ENCODE results near the gene BDKRB2. TPM values are rescaled to one million over a fixed set of nuclear protein-coding genes. Genes with fewer than 3 reads are reported as not detected.

The BDKRB2 gene
- total and polyA plus RNA-seq, 8 donors: 3.5 to 14.2 (median 6.1) TPM; not detected in 1

DNA sequence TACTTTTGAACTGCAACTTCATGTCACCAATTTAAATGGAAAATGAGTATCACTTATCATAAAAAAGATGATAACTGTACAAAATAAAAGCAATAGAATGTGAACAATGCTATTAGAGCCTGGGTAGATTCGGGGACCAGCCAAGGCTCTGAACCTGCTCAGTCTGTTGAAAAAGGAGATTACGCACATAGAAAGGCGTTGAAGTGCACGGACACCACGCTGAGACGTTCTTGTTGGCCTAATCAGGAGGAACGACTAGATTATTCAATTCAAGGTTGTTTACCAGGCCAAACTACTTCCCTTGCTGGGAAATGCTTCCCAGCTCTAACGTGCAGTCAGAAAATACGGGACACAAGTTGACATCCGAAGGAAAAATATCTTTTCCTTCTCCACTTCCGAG, 27.9 kb downstream of the BDKRB2 start:
- no peaks in the 10 kb centered on the region for H3K27me3 ChIP-seq
- H3K4me3 ChIP-seq: no peak overlapping the region
- no peak overlapping the region for H3K27ac ChIP-seq
- TF ChIP-seq, protein P1, sequence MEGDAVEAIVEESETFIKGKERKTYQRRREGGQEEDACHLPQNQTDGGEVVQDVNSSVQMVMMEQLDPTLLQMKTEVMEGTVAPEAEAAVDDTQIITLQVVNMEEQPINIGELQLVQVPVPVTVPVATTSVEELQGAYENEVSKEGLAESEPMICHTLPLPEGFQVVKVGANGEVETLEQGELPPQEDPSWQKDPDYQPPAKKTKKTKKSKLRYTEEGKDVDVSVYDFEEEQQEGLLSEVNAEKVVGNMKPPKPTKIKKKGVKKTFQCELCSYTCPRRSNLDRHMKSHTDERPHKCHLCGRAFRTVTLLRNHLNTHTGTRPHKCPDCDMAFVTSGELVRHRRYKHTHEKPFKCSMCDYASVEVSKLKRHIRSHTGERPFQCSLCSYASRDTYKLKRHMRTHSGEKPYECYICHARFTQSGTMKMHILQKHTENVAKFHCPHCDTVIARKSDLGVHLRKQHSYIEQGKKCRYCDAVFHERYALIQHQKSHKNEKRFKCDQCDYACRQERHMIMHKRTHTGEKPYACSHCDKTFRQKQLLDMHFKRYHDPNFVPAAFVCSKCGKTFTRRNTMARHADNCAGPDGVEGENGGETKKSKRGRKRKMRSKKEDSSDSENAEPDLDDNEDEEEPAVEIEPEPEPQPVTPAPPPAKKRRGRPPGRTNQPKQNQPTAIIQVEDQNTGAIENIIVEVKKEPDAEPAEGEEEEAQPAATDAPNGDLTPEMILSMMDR (IDR thresholded peaks at IDR 0.05): no peak
- TF ChIP-seq POLR2AphosphoS5 (IDR thresholded peaks at IDR 0.05) (no peak), EP300 (IDR thresholded peaks at IDR 0.05) (no peak), POLR2A (IDR thresholded peaks at IDR 0.05) (no peak)
- peaks cover 2 to 11% (median 7%) of the 10 kb centered on the region in 4 donors for H3K9me3 ChIP-seq
- no peak for DNase-seq
- H3K4me1 ChIP-seq: peaks cover 0 to 14% (median 0%) of the 10 kb centered on the region in 4 donors
- H3K36me3 ChIP-seq: peaks cover 0 to 6% (median 1%) of the 10 kb centered on the region in 4 donors
- intact Hi-C loops (cut with DNase I; ENCODE audit: low total_unique reads): no loop called here
- WGBS, 5 donors: 67 to 80% (median 75%) methylated on average over 11 of the region's 11 CpGs

DNA sequence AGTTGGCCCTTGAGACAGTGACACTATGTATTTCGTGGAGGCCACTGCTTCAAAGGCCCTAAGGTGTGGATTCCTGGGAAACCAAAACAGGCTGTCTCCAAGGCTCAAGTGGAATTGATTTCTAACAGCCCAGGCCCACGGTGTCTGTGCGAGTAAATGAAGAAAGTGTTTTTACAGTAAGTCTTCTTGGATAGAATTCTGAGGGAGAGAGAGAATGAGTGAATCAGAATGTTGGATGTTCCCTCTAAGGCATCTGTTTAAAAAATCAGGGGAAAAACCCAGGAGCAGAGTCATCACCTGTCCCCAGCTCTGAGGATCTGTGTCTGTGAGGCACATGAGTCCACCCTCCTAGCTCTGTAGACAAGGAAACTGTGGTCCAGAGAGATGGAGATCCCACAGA, 29.0 kb downstream of the BDKRB2 start:
- peaks cover under 1 to 2% (median under 1%) of the 10 kb centered on the region in 4 donors for H3K9me3 ChIP-seq
- H3K27ac ChIP-seq: peak overlapping the region in 2 of 5 donors; percentile 56 to 59
- TF ChIP-seq POLR2A (IDR thresholded peaks at IDR 0.05): no peak
- TF ChIP-seq, protein P1 (IDR thresholded peaks at IDR 0.05): no peak
- TF ChIP-seq EP300 (IDR thresholded peaks at IDR 0.05): no peak
- no peak for TF ChIP-seq POLR2AphosphoS5 (IDR thresholded peaks at IDR 0.05)
- peaks cover 0 to 17% (median 9%) of the 10 kb centered on the region in 4 donors for H3K36me3 ChIP-seq
- WGBS, 5 donors: 63 to 73% (median 71%) methylated on average over 3 of the region's 3 CpGs
- DNase-seq: no peak
- no peak overlapping the region for H3K4me3 ChIP-seq
- peaks cover 0 to 3% (median 0%) of the 10 kb centered on the region in 3 donors for H3K27me3 ChIP-seq
- intact Hi-C loops (cut with DNase I; ENCODE audit: low total_unique reads): no loop called here
- peaks cover 0 to 14% (median 0%) of the 10 kb centered on the region in 4 donors for H3K4me1 ChIP-seq

DNA sequence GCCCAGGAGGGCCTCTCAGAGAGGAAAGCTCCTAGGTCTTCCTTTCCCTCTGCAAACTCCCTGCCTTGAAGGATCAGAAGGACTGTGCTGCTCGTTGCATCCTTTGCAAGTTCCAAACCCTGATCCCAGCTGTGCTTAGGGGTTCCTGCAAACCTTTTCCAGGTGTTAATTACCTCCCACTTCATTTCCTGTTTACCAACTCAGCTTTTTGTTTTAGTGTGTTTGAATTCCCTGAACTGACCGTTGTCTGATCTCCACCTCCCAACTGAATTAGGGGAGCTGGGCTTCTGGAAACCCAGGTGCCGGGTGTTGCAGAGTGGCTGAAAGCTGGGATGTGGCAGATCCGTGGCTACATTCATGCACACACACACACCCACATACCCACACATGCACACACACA, 30.8 kb downstream of the BDKRB2 start:
- TF ChIP-seq POLR2AphosphoS5 (IDR thresholded peaks at IDR 0.05) (no peak), POLR2A (IDR thresholded peaks at IDR 0.05) (no peak), EP300 (IDR thresholded peaks at IDR 0.05) (no peak)
- TF ChIP-seq, protein P1 (IDR thresholded peaks at IDR 0.05): no peak
- DNase-seq: no peak
- Histone ChIP-seq H3K4me1 (peaks cover 0 to 14% (median 0%) of the 10 kb centered on the region in 4 donors), H3K36me3 (peaks cover 0 to 33% (median 11%) of the 10 kb centered on the region in 4 donors), H3K9me3 (no peaks in the 10 kb centered on the region), H3K4me3 (no peak overlapping the region), H3K27me3 (peaks cover 0 to 6% (median 0%) of the 10 kb centered on the region in 3 donors), H3K27ac (no peak overlapping the region)
- intact Hi-C loops (cut with DNase I; ENCODE audit: low total_unique reads): no loop called here
- 46 to 57% (median 52%) methylated on average over 4 of the region's 4 CpGs for WGBS, 5 donors

DNA sequence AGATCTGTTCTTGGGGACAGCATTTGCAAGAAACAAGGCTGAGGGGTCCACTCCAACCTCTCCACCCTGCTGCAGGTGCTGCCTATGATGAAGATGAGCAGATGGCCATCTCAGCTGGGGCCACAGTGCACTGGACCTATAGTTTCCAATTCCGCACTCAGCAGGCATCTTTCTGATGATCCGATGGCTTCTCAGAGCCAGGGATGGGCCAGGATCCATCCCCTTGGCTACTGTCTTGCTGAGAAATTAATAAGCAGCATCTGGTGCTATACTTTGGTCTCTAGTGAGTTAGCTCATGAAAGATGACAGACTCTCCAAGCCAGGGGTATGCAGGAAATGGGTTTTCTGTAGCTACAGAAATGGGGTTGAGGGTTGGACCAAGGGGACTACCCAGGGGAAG, 33.0 kb downstream of the BDKRB2 start:
- TF ChIP-seq EP300 (IDR thresholded peaks at IDR 0.05): no peak
- H3K9me3 ChIP-seq: no peaks in the 10 kb centered on the region
- no peak for DNase-seq
- H3K4me3 ChIP-seq: no peak overlapping the region
- 86 to 100% (median 98%) methylated on average over 2 of the region's 2 CpGs for WGBS, 5 donors
- no peak overlapping the region for H3K27ac ChIP-seq
- H3K36me3 ChIP-seq: peaks cover 0 to 51% (median 27%) of the 10 kb centered on the region in 4 donors
- intact Hi-C loops (cut with DNase I; ENCODE audit: low total_unique reads): no loop called here
- H3K27me3 ChIP-seq: peaks cover 0 to 6% (median 0%) of the 10 kb centered on the region in 3 donors
- peaks cover 0 to 9% (median 0%) of the 10 kb centered on the region in 4 donors for H3K4me1 ChIP-seq

GRCh38 chr14:96238676-96239265, 34.1 kb downstream of the BDKRB2 start:
- no peak for DNase-seq
- no peak overlapping the region for H3K27ac ChIP-seq
- intact Hi-C loops (cut with DNase I; ENCODE audit: low total_unique reads): no loop called here

More at GRCh38 chr14:96238676-96239265, 34.1 kb downstream of the BDKRB2 start:
- H3K4me1 ChIP-seq: peaks cover 0 to 9% (median 0%) of the 10 kb centered on the region in 4 donors
- peaks cover 0 to 51% (median 27%) of the 10 kb centered on the region in 4 donors for H3K36me3 ChIP-seq
- H3K9me3 ChIP-seq: no peaks in the 10 kb centered on the region
- H3K4me3 ChIP-seq: no peak overlapping the region
- WGBS, 5 donors: 65 to 76% (median 69%) methylated on average over 7 of the region's 7 CpGs
- peaks cover 0 to 6% (median 0%) of the 10 kb centered on the region in 3 donors for H3K27me3 ChIP-seq
- TF ChIP-seq POLR2AphosphoS5 (IDR thresholded peaks at IDR 0.05): no peak
- TF ChIP-seq, protein P1 (IDR thresholded peaks at IDR 0.05): no peak
- no peak for TF ChIP-seq POLR2A (IDR thresholded peaks at IDR 0.05)
- TF ChIP-seq EP300 (IDR thresholded peaks at IDR 0.05): no peak
